Panc1 (cell line): ENCODE results near the gene C9orf153. TPM values are rescaled to one million over a fixed set of nuclear protein-coding genes. Genes with fewer than 3 reads are reported as not detected.

Experiments used
- ATAC-seq: fragments of 200-7000 bp; cut with Tn5 transposase; 2 replicates; pipeline ENCODE4 v1.9.1; 2020; ENCODE audit warnings: mild to moderate bottlenecking, moderate library complexity
- BruUV-seq: library from RNA; stranded (reverse); fragments of 400-500 nt; replicated peaks from 2 replicates; lab custom pipeline; 2021; lab: Mats Ljungman, UMichigan
- CTCF ChIA-PET: fragments of 300-600 bp; sonication (Branson Sonifier 250); formaldehyde crosslinking; loops from one replicate; lab custom pipeline; 2022; ENCODE audit warnings: antibody characterized with exemption; lab: Charles Lee
- POLR2A ChIA-PET: fragments of 300-600 bp; sonication (Branson Sonifier 250); formaldehyde crosslinking; loops from one replicate; lab custom pipeline; 2022; ENCODE audit warnings: antibody characterized with exemption; lab: Charles Lee
- DNase-seq: peaks from one replicate; pipeline ENCODE4 v3.0.0-alpha.2; 2010; ENCODE audit warnings: low read depth, low spot score
- H3K27ac ChIP-seq: 2 replicates; pipeline ENCODE4 v1.5.1; 2011; ENCODE audit warnings: mild to moderate bottlenecking, low read length, inconsistent platforms
- H3K27me3 ChIP-seq: fragments of 200-500 bp; sonication (Bioruptor generic); 2 replicates; pipeline ENCODE4 v1.6.0; 2014; ENCODE audit warnings: low read length, inconsistent platforms; ENCODE audit not compliant: control insufficient read depth, insufficient read depth
- H3K36me3 ChIP-seq: fragments of 200-500 bp; sonication (Bioruptor generic); 2 replicates; pipeline ENCODE4 v1.5.1; 2014; ENCODE audit warnings: inconsistent platforms, mild to moderate bottlenecking, low read length, moderate library complexity; ENCODE audit not compliant: control insufficient read depth, insufficient read depth
- H3K4me1 ChIP-seq: 2 replicates; pipeline ENCODE4 v1.5.1; 2011; ENCODE audit warnings: inconsistent platforms, mild to moderate bottlenecking, low read length, moderate library complexity; ENCODE audit not compliant: control insufficient read depth, insufficient read depth
- H3K4me3 ChIP-seq, 2 experiments: 2 replicates each; pipeline ENCODE4 v1.5.1; 2011 to 2012; ENCODE audit warnings: low read depth in 2 of 2, low read length in 2 of 2, mild to moderate bottlenecking in 2 of 2, inconsistent platforms in 1 of 2, moderate library complexity in 1 of 2
- H3K9me3 ChIP-seq: fragments of 200-500 bp; sonication (Bioruptor generic); 2 replicates; pipeline ENCODE4 v1.5.1; 2014; ENCODE audit warnings: low read depth, mild to moderate bottlenecking, inconsistent platforms, low read length, moderate library complexity; ENCODE audit not compliant: control insufficient read depth, insufficient read depth
- CTCF ChIP-seq: fragments of 450-650 bp; IDR thresholded peaks from 2 replicates; pipeline ENCODE4 v1.5.1; 2017; ENCODE audit warnings: mild to moderate bottlenecking
- POLR2AphosphoS5 ChIP-seq: IDR thresholded peaks from 2 replicates; pipeline ENCODE4 v1.6.1; 2012; ENCODE audit warnings: mild to moderate bottlenecking, low read depth, low read length, moderate library complexity
- SIN3A ChIP-seq: IDR thresholded peaks from 2 replicates; pipeline ENCODE4 v1.6.1; 2012; ENCODE audit warnings: low read depth, mild to moderate bottlenecking, low read length, moderate library complexity, borderline replicate concordance; ENCODE audit not compliant: insufficient read depth
- TCF7L2 ChIP-seq: IDR thresholded peaks from 2 replicates; pipeline ENCODE4 v1.6.1; 2011; ENCODE audit warnings: mild to moderate bottlenecking, low read depth, low read length, inconsistent platforms
- in situ Hi-C: cut with HindIII; loops from 2 replicates; pipeline ENCODE4 v1.10.0; 2016; ENCODE audit warnings: low sequenced_read_pairs, low pct_unique_long_range_greater_than_20kb
- intact Hi-C: fragments of 100-400 bp; cut with micrococcal nuclease; formaldehyde crosslinking; loops from one replicate; pipeline ENCODE4 v1.10.0; 2022; ENCODE audit not compliant: unreplicated experiment
- total RNA-seq: library from RNA; stranded (reverse); gene quantifications from one replicate; pipeline ENCODE4 v1.2.1, GENCODE V29; 2021; ENCODE audit not compliant: unreplicated experiment
- TF ChIP-seq, protein P1 (sequence below), 2 experiments: IDR thresholded peaks; 2 replicates each; pipeline ENCODE4 v1.6.1; 2011 to 2012; ENCODE audit warnings: low read depth in 2 of 2, control low read depth in 1 of 2, low read length in 1 of 2, mild to moderate bottlenecking in 1 of 2, moderate library complexity in 1 of 2; ENCODE audit not compliant: insufficient read depth in 1 of 2

Gene C9orf153
- total RNA-seq, 1 experiment from 2014 or later = not detected

DNA sequence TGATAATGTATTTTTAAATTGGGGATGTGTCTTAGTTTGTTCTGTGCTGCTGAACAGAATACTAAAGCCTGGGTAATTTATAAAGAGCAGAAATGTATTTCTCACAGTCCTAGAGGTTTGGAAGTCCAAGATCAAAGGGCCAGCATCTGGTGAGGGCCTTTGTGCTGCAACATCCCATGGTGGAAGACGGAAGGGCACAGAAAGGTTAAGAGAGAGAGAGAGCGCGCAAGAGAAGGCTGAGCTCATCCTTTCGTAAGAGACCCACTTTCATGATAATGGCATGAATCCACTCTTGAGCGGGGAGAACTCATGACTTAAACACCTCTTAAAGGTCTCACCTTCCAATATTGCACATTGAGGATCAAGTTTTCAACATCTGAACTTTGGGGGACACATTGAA, 81.0 kb downstream of the C9orf153 start:
- no peaks in the 10 kb centered on the region for H3K9me3 ChIP-seq
- ChIA-PET CTCF (interaction anchor here (0.7 kb wide), 1 partner anchor 432 kb away, joined by 6 read pairs; no protein-coding TSS in a partner anchor), POLR2A (no interaction called here)
- in situ Hi-C loops (no loop called here), intact Hi-C loops (no loop called here)
- no peak overlapping the region for H3K27ac ChIP-seq
- H3K4me1 ChIP-seq = no peaks in the 10 kb centered on the region
- DNase-seq = no peak
- H3K36me3 ChIP-seq = no peaks in the 10 kb centered on the region
- BruUV-seq = no TSS peak
- no peaks in the 10 kb centered on the region for H3K27me3 ChIP-seq
- TF ChIP-seq TCF7L2 (no peak), CTCF (no peak), POLR2AphosphoS5 (no peak), SIN3A (no peak)
- TF ChIP-seq, protein P1, sequence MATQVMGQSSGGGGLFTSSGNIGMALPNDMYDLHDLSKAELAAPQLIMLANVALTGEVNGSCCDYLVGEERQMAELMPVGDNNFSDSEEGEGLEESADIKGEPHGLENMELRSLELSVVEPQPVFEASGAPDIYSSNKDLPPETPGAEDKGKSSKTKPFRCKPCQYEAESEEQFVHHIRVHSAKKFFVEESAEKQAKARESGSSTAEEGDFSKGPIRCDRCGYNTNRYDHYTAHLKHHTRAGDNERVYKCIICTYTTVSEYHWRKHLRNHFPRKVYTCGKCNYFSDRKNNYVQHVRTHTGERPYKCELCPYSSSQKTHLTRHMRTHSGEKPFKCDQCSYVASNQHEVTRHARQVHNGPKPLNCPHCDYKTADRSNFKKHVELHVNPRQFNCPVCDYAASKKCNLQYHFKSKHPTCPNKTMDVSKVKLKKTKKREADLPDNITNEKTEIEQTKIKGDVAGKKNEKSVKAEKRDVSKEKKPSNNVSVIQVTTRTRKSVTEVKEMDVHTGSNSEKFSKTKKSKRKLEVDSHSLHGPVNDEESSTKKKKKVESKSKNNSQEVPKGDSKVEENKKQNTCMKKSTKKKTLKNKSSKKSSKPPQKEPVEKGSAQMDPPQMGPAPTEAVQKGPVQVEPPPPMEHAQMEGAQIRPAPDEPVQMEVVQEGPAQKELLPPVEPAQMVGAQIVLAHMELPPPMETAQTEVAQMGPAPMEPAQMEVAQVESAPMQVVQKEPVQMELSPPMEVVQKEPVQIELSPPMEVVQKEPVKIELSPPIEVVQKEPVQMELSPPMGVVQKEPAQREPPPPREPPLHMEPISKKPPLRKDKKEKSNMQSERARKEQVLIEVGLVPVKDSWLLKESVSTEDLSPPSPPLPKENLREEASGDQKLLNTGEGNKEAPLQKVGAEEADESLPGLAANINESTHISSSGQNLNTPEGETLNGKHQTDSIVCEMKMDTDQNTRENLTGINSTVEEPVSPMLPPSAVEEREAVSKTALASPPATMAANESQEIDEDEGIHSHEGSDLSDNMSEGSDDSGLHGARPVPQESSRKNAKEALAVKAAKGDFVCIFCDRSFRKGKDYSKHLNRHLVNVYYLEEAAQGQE (IDR thresholded peaks at IDR 0.05; ENCODE audit: insufficient read depth in 1 of 2, low read depth in 2 of 2, low read length in 1 of 2) = no peak
- H3K4me3 ChIP-seq = no peak overlapping the region
- ATAC-seq = no peak

DNA sequence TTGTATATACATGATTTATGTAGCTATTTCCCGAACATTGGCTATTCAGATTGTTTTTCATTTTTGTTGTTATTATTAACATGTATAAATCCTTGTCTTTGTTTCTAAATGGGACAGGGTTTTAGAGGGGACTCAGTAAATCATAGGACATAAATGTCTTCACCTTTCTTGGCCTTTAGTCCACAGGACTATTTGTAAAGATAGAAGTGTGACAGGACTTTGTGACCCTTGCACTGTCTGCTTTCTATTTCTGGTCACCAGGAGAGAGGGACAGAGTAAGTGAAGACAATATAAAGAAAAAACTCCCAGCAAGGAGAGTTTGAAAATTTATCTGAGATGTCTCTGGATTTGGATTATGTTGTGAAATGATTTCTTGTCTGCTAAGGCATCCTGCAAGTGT, 81.5 kb downstream of the C9orf153 start:
- TF ChIP-seq TCF7L2 (no peak), CTCF (no peak), POLR2AphosphoS5 (no peak), SIN3A (no peak)
- TF ChIP-seq, protein P1 (IDR thresholded peaks at IDR 0.05; ENCODE audit: insufficient read depth in 1 of 2, low read depth in 2 of 2, low read length in 1 of 2) = no peak
- intact Hi-C loops = no loop called here
- Histone ChIP-seq H3K36me3 (no peaks in the 10 kb centered on the region), H3K27ac (no peak overlapping the region), H3K4me1 (no peaks in the 10 kb centered on the region), H3K27me3 (no peaks in the 10 kb centered on the region), H3K9me3 (no peaks in the 10 kb centered on the region), H3K4me3 (no peak overlapping the region)
- no peak for DNase-seq
- no peak for ATAC-seq
- BruUV-seq = no TSS peak
- POLR2A ChIA-PET = no interaction called here
- CTCF ChIA-PET = no interaction called here
- in situ Hi-C loops = no loop called here
